ENCODE measurements around the gene SIK3.
A peak's percentile ranks its signal among the peaks of the same experiment; 100 is the strongest.

SIK3 gene

GRCh38 chr11:117009905-117010605 lies 88.2 kb downstream of the SIK3 start:
- no peak for DNase-seq (ENCODE audit: low read depth)

- DNase-seq (ENCODE audit: low read depth) = no peak
These were observed 92.5 kb downstream of the SIK3 start for GRCh38 chr11:117005758-117006157.

DNA sequence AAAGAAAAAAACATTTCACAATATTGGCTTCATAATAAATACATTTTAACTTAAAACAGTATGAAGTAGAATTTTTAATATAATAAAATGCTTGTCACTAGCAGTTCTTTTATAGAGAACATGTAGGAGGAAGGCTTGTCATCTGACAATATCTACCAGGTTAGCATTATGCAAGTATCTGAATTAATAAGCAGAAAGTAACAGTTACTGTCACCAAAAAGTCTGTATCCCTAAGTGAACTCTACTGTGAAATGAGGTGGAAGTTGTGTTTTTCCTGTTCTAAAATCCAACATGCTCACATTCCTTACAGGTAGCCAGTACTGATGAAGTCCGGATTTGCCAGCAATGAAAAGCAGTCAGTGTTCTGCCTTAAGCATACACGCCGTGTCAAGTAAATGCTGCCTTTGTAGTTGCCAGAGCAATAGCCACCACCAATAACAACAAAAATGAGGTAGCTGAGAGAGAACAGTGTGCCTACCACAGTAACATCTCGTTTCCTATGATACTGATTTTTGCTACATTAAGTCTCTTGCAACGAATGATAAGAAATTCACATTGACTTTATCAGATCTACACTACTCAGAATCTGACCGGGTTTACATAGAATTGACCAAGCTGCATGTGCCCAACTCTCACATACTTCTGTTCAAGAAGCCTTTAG lies 95.5 kb downstream of the SIK3 start:
- DNase-seq (ENCODE audit: low read depth) = no peak

GRCh38 chr11:117000014-117000737 lies 98.1 kb downstream of the SIK3 start:
- DNase-seq (ENCODE audit: low read depth) = no peak

- DNase-seq (ENCODE audit: low read depth) = no peak
These were observed 101.2 kb downstream of the SIK3 start for GRCh38 chr11:116997071-116997470.

GRCh38 chr11:116994195-116994594 lies 104.0 kb downstream of the SIK3 start:
- no peak for DNase-seq (ENCODE audit: low read depth)

DNA sequence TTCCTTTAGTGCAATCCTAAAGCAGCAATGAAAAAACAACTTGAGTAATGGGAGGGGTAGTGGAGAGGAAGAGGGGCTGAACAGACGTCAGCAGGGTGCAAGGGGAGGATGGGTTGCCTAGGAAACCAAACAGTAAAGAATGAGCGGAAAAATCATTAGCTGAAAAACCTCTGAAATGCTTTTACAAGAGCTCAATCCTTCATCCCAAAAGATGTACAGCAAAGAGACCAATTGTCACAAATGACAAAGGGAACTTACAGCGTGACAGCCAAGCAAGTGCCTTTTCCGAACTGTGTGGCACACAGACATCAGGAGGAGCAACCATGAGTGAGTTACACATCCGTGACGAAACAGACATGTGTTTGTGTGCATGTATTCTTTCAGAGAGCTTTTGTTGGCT lies 104.6 kb downstream of the SIK3 start:
- DNase-seq (ENCODE audit: low read depth) = peak; percentile 17

GRCh38 chr11:116991491-116991890 lies 106.7 kb downstream of the SIK3 start:
- no peak for DNase-seq (ENCODE audit: low read depth)

GRCh38 chr11:116990811-116991210 lies 107.4 kb downstream of the SIK3 start:
- DNase-seq (ENCODE audit: low read depth) = no peak

- DNase-seq (ENCODE audit: low read depth) = peak; percentile 72
These were observed 108.2 kb downstream of the SIK3 start for GRCh38 chr11:116990061-116990473.

DNA sequence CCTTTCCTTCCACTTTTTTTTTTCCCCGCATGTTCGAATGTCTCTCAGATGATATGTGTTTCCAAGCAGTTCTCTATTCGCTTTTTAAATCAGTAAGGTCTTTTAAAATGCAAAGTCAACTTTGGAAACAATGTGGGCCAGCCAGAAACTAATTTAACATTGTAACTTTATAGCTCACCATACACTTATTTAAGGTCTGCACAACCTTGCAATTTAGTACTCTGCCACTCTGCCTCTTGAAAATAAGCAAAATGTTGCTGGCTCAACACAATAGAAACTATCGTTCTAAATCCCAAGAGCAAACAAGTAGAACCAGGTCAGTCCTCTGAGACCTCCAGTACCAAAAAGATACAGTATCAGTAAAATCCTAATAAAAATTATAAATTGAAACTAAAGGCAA lies 109.0 kb downstream of the SIK3 start:
- DNase-seq (ENCODE audit: low read depth) = no peak

- peak; percentile 71 for DNase-seq (ENCODE audit: low read depth)
These were observed 111.6 kb downstream of the SIK3 start for GRCh38 chr11:116986521-116987105.

- peak; percentile 100 for DNase-seq (ENCODE audit: low read depth)
These were observed 113.6 kb downstream of the SIK3 start for GRCh38 chr11:116984589-116984988.

DNA sequence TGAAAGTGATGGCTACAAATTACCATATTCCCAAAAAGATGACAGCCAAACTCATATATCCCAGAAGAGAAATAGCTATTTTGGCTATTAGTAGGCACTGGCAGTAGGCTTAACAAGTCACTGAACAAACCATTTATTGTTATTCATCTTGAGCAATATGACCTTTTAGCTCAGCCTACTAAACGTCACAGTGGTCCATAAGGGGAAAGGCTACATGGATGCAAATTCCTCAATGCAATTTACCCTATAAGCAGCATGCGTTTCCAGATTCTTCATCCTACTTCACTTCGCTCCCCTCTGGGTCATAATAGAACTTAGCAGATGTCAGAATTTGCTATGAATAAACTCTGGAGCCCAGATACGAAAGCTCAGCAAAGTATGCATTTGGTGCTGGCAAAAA lies 114.0 kb downstream of the SIK3 start:
- DNase-seq (ENCODE audit: low read depth) = no peak

GRCh38 chr11:116981266-116981885 lies 116.9 kb downstream of the SIK3 start:
- DNase-seq (ENCODE audit: low read depth) = no peak

- no peak for DNase-seq (ENCODE audit: low read depth)
These were observed 118.0 kb downstream of the SIK3 start for GRCh38 chr11:116980136-116980793.

- DNase-seq (ENCODE audit: low read depth) = no peak
These were observed 121.2 kb downstream of the SIK3 start for GRCh38 chr11:116976941-116977570.

GRCh38 chr11:116975661-116976060 lies 122.6 kb downstream of the SIK3 start:
- no peak for DNase-seq (ENCODE audit: low read depth)

- DNase-seq (ENCODE audit: low read depth) = no peak
These were observed 125.0 kb downstream of the SIK3 start for GRCh38 chr11:116973270-116973669.

- DNase-seq (ENCODE audit: low read depth) = no peak
These were observed 125.5 kb downstream of the SIK3 start for GRCh38 chr11:116972691-116973090.
